MM.1S (cell line): ENCODE measurements around the gene TCF19.

Experiments used
- CTCF ChIP-seq: fragments of 300-600 bp; sonication (generic); IDR thresholded peaks from 2 replicates; pipeline ENCODE4 v1.5.1; 2016; ENCODE audit warnings: antibody characterized with exemption, low read length, mixed read lengths
- EZH2phosphoT487 ChIP-seq: fragments of 300-600 bp; sonication (generic); IDR thresholded peaks from 2 replicates; pipeline ENCODE4 v1.6.1; 2018; ENCODE audit warnings: antibody characterized with exemption, low read length

GRCh38 chr6:31125162-31125561, 33.2 kb upstream of the TCF19 start:
- TF ChIP-seq CTCF (no peak), EZH2phosphoT487 (no peak)
